Liver (tissue), 9 donors: ENCODE measurements around the gene GATAD2B. TPM values are rescaled to one million over a fixed set of nuclear protein-coding genes. Genes with fewer than 3 reads are reported as not detected.

Experiments
- DNase-seq: peaks from one replicate; pipeline ENCODE4 v3.0.0-alpha.2; 2017; ENCODE audit warnings: low spot score
- H3K27ac ChIP-seq, 2 donors: one replicate each; pipeline ENCODE4 v1.7.0; 2013; ENCODE audit warnings: inconsistent platforms in 2 of 2, low read length in 2 of 2, control low read depth in 1 of 2, low read depth in 1 of 2, mild to moderate bottlenecking in 1 of 2
- H3K27me3 ChIP-seq, 4 donors: one replicate each; pipeline versions ENCODE4 v1.6.1 to v1.7.0; 2013; ENCODE audit warnings: low read length in 3 of 4, inconsistent platforms in 1 of 4, mild to moderate bottlenecking in 1 of 4, moderate library complexity in 1 of 4; ENCODE audit not compliant: control insufficient read depth in 4 of 4, insufficient read depth in 4 of 4
- H3K36me3 ChIP-seq, 4 donors: one replicate each; pipeline versions ENCODE4 v1.6.1 to v1.7.0; 2013; ENCODE audit warnings: low read length in 3 of 4, mild to moderate bottlenecking in 3 of 4, low read depth in 1 of 4, moderate library complexity in 1 of 4; ENCODE audit not compliant: control insufficient read depth in 4 of 4, insufficient read depth in 3 of 4
- H3K4me1 ChIP-seq, 4 donors: one replicate each; pipeline versions ENCODE4 v1.6.1 to v1.7.0; 2013; ENCODE audit warnings: low read length in 3 of 4, mild to moderate bottlenecking in 3 of 4, moderate library complexity in 1 of 4; ENCODE audit not compliant: control insufficient read depth in 4 of 4, insufficient read depth in 4 of 4
- H3K4me3 ChIP-seq, 3 donors: one replicate each; pipeline versions ENCODE4 v1.6.1 to v1.7.0; 2013; ENCODE audit warnings: low read length in 3 of 3, control low read depth in 1 of 3, low read depth in 1 of 3, mild to moderate bottlenecking in 1 of 3
- H3K9ac ChIP-seq, 2 donors: one replicate each; pipeline ENCODE4 v1.7.0; 2013; ENCODE audit warnings: low read length in 2 of 2, mild to moderate bottlenecking in 2 of 2, moderate library complexity in 2 of 2, control low read depth in 1 of 2, low read depth in 1 of 2
- H3K9me3 ChIP-seq, 4 donors: one replicate each; pipeline versions ENCODE4 v1.6.1 to v1.7.0; 2013; ENCODE audit warnings: low read length in 3 of 4; ENCODE audit not compliant: control insufficient read depth in 4 of 4
- ATF3 ChIP-seq: IDR thresholded peaks from 2 replicates; pipeline ENCODE4 v1.6.1; 2016; ENCODE audit warnings: antibody characterized with exemption
- CTCF ChIP-seq: fragments of 150-350 bp; IDR thresholded peaks from 2 replicates; pipeline ENCODE4 v1.5.1; 2017; ENCODE audit warnings: improper control_type of control experiment, low read depth, low read length; ENCODE audit not compliant: missing input control
- EGR1 ChIP-seq, 2 donors: IDR thresholded peaks; 2 replicates each; pipeline ENCODE4 v1.6.1; 2016 to 2018; ENCODE audit warnings: antibody characterized with exemption in 2 of 2, low read depth in 2 of 2
- FOXA1 ChIP-seq: IDR thresholded peaks from 2 replicates; pipeline ENCODE4 v1.6.1; 2016; ENCODE audit warnings: antibody characterized with exemption
- GABPA ChIP-seq, 2 donors: IDR thresholded peaks in 1 of 2; conservative IDR thresholded peaks in 1 of 2; 2 replicates each; pipeline ENCODE4 v1.6.1; 2016; ENCODE audit warnings: antibody characterized with exemption in 2 of 2, mild to moderate bottlenecking in 1 of 2, moderate library complexity in 1 of 2
- HNF4A ChIP-seq, 2 donors: conservative IDR thresholded peaks; 2 replicates each; pipeline ENCODE4 v1.6.1; 2016; ENCODE audit warnings: antibody characterized with exemption in 2 of 2, mild to moderate bottlenecking in 2 of 2
- HNF4G ChIP-seq: IDR thresholded peaks from 2 replicates; pipeline ENCODE4 v1.6.1; 2016; ENCODE audit warnings: antibody characterized with exemption
- JUND ChIP-seq, 2 donors: IDR thresholded peaks; 2 replicates each; pipeline ENCODE4 v1.6.1; 2016; ENCODE audit warnings: antibody characterized with exemption in 2 of 2
- MAX ChIP-seq: IDR thresholded peaks from 2 replicates; pipeline ENCODE4 v1.6.1; 2016; ENCODE audit warnings: antibody characterized with exemption
- RAD21 ChIP-seq, 2 donors: IDR thresholded peaks; 2 replicates each; pipeline ENCODE4 v1.6.1; 2016; ENCODE audit warnings: antibody characterized with exemption in 2 of 2, mild to moderate bottlenecking in 2 of 2
- RXRA ChIP-seq, 2 donors: IDR thresholded peaks; 2 replicates each; pipeline ENCODE4 v1.6.1; 2017 to 2018; ENCODE audit warnings: antibody characterized with exemption in 2 of 2, mild to moderate bottlenecking in 1 of 2
- SP1 ChIP-seq: IDR thresholded peaks from 2 replicates; pipeline ENCODE4 v1.6.1; 2018; ENCODE audit warnings: antibody characterized with exemption, mild to moderate bottlenecking
- TAF1 ChIP-seq: conservative IDR thresholded peaks from 2 replicates; pipeline ENCODE4 v1.6.1; 2016; ENCODE audit warnings: antibody characterized with exemption, mild to moderate bottlenecking
- YY1 ChIP-seq: IDR thresholded peaks from 2 replicates; pipeline ENCODE4 v1.6.1; 2016; ENCODE audit warnings: antibody characterized with exemption, mild to moderate bottlenecking
- WGBS: extraction: QIAGEN DNeasy Blood & Tissue Kit; methylation state at CpG from one replicate; pipeline ENCODE4 v1.1.7; 2013; 5-methylcytosine and 5-hydroxymethylcytosine counted together
- polyA plus RNA-seq, 2 donors: library from polyadenylated mRNA; stranded (reverse) in 1 of 2; unstranded in 1 of 2; fragments of 200-250 nt in 1 of 2; fragments of >200 nt in 1 of 2; fragmentation: Nextera tagmentation in 1 of 2; extraction: Ambion mirVana in 1 of 2; gene quantifications; one replicate each; pipeline versions ENCODE4 v1.2.1 to v1.2.3, GENCODE V29; 2013 to 2015
- total RNA-seq, 2 donors: library from RNA; depleted of rRNA; stranded (reverse); fragments of >200 nt; gene quantifications; one replicate each; pipeline ENCODE4 v1.2.3, GENCODE V29; 2014
- TF ChIP-seq, protein P1 (sequence below): IDR thresholded peaks from 2 replicates; pipeline ENCODE4 v1.6.1; 2016; ENCODE audit warnings: antibody characterized with exemption
- donor health status: healthy.
- donor health status: healthy.
- donor health status: healthy.
- donor health status: healthy.
- donor health status: healthy.

Gene GATAD2B
- total and polyA plus RNA-seq, 4 donors = 3.2 to 4.9 (median 3.9) TPM

DNA sequence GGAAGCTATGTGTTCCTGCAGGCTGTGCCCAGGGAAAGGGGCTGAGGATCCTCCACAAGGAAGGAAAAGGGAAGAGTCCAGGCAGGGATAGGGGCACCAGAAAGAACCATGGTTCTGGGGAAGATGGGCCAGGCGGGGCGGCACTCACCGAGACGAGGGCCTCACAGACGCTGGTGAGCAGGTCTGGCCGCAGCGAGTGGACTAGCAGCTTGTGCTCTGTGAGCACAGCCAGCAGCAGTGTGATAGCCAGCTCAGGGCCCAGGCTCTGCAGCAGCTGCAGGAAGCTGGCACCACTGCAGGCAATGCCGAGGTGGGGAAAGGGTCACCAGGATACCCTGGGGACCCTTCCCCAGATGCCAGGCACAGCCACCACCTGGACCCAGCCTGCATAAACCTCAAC, 18.0 kb upstream of the GATAD2B start (continued):
- TF ChIP-seq CTCF (no peak), SP1 (no peak), TAF1 (no peak)

DNA sequence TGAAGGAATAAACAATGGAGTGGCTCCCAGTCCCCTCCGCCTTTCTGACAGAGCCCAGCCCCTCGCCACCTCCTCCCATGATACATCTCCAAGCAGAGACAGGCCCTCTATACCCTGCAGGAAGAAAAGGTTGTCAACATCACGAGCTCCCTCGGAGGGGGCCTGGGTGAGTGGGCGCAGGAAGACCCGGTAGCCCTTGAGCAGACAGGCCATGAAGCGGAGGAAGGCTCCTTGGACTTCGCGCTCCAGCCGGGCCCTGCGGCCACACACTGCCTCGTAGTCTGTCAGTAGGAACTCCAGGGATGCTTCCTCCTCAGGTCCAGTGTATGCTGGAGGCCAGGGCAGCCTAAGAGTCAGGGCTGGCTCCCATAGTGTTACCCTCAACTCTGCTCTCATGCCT, 16.7 kb upstream of the GATAD2B start:
- TF ChIP-seq HNF4G (no peak), TAF1 (no peak), EGR1 (IDR thresholded peaks at IDR 0.05; ENCODE audit: low read depth in 2 of 2) (no peak), GABPA (IDR thresholded peaks at IDR 0.05 in 1 of 2, conservative IDR thresholded peaks at IDR 0.05 in 1 of 2) (no peak), ATF3 (no peak), RXRA (IDR thresholded peaks at IDR 0.05) (no peak), SP1 (no peak), MAX (no peak), RAD21 (IDR thresholded peaks at IDR 0.05) (no peak), JUND (IDR thresholded peaks at IDR 0.05) (no peak), HNF4A (conservative IDR thresholded peaks at IDR 0.05) (no peak)
- TF ChIP-seq, protein P1, sequence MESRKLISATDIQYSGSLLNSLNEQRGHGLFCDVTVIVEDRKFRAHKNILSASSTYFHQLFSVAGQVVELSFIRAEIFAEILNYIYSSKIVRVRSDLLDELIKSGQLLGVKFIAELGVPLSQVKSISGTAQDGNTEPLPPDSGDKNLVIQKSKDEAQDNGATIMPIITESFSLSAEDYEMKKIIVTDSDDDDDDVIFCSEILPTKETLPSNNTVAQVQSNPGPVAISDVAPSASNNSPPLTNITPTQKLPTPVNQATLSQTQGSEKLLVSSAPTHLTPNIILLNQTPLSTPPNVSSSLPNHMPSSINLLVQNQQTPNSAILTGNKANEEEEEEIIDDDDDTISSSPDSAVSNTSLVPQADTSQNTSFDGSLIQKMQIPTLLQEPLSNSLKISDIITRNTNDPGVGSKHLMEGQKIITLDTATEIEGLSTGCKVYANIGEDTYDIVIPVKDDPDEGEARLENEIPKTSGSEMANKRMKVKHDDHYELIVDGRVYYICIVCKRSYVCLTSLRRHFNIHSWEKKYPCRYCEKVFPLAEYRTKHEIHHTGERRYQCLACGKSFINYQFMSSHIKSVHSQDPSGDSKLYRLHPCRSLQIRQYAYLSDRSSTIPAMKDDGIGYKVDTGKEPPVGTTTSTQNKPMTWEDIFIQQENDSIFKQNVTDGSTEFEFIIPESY = no peak
- no peak overlapping the region for H3K4me3 ChIP-seq
- no peaks in the 10 kb centered on the region for H3K9me3 ChIP-seq
- H3K27me3 ChIP-seq = no peaks in the 10 kb centered on the region
- no peak overlapping the region for H3K9ac ChIP-seq
- H3K36me3 ChIP-seq = peaks cover 7 to 62% (median 40%) of the 10 kb centered on the region in 4 donors
- peaks cover 10 to 17% (median 12%) of the 10 kb centered on the region in 4 donors for H3K4me1 ChIP-seq
- H3K27ac ChIP-seq = no peak overlapping the region
- 98% methylated on average over 12 of the region's 12 CpGs for WGBS
- no peak for DNase-seq

GRCh38 chr1:153938996-153939395, 16.2 kb upstream of the GATAD2B start:
- Histone ChIP-seq H3K9ac (no peak overlapping the region), H3K27me3 (no peaks in the 10 kb centered on the region), H3K4me1 (peaks cover 8 to 12% (median 10%) of the 10 kb centered on the region in 4 donors), H3K4me3 (no peak overlapping the region), H3K27ac (no peak overlapping the region), H3K9me3 (no peaks in the 10 kb centered on the region), H3K36me3 (peaks cover 7 to 67% (median 42%) of the 10 kb centered on the region in 4 donors)
- TF ChIP-seq JUND (IDR thresholded peaks at IDR 0.05) (no peak), GABPA (IDR thresholded peaks at IDR 0.05 in 1 of 2, conservative IDR thresholded peaks at IDR 0.05 in 1 of 2) (no peak), MAX (no peak), ATF3 (no peak), SP1 (no peak), TAF1 (no peak), RAD21 (IDR thresholded peaks at IDR 0.05) (no peak), RXRA (IDR thresholded peaks at IDR 0.05) (no peak), FOXA1 (no peak), YY1 (no peak)
- TF ChIP-seq, protein P1 = no peak
- DNase-seq = no peak
- WGBS = 96% methylated on average over 3 of the region's 3 CpGs
